GM12892 (cell line): ENCODE results near the gene NRM.

Source experiments
- POLR2A ChIP-seq: IDR thresholded peaks from 2 replicates; pipeline ENCODE4 v1.6.1; 2011; ENCODE audit warnings: low read depth, low read length, control low read depth
- POLR2AphosphoS5 ChIP-seq: IDR thresholded peaks from 2 replicates; pipeline ENCODE4 v1.6.1; 2011; ENCODE audit warnings: low read depth, low read length, control low read depth
- TAF1 ChIP-seq: IDR thresholded peaks from 2 replicates; pipeline ENCODE4 v1.6.1; 2011; ENCODE audit warnings: low read depth, mild to moderate bottlenecking, control low read depth, low read length, borderline replicate concordance

GRCh38 chr6:30721198-30722024 lies 30.6 kb upstream of the NRM start:
- TF ChIP-seq TAF1 (no peak; the same call in 1 of the 2 replicates), POLR2A (peak; percentile 78), POLR2AphosphoS5 (peak; percentile 88)
